NCI-H69 (cell line): ENCODE data around the gene PFN2.

Source experiments
- DNase-seq: peaks from one replicate; lab custom pipeline; 2025; lab: John Stamatoyannopoulos, UW

The PFN2 gene

GRCh38 chr3:149917124-149917667, 53.5 kb downstream of the PFN2 start:
- DNase-seq, result no peak
